Stimulated activated CD4-positive, alpha-beta T cell treated with anti-CD3 and anti-CD28 coated beads, Interleukin-4, amount 100 ng/mL, for 24 hours (primary cell): Measurements from ENCODE around the gene BTBD18.

Experiments used
- DNase-seq: peaks from one replicate; pipeline ENCODE4 v3.0.0-alpha.2; 2020

BTBD18 gene, protein sequence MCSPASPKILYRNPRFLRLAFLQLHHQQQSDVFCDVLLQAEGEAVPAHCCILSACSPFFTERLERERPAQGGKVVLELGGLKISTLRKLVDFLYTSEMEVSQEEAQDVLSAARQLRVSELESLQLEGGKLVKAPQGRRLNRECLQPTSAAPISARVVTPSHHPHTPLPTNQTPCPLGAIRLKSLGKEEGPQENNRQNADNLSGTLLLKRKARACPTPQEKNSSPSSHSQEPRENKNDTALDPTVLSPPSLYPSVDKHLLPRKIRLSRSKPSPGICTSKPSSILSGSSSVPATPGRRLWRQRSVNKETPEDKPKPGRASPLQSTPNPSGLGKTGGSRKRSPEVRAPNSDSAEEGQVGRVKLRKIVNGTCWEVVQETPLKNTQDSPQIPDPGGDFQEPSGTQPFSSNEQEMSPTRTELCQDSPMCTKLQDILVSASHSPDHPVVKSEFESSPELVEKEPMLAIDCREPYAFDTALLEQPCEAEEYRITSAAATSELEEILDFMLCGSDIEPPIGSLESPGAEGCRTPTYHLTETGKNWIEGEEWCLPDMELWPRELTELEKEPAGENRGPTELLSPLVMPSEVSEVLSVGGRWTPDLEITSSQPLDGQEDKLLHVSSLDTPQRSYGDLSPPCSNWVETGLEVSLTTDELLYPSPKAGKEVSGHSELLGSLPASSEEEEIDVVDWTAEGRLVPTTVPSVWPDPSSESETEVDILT

DNA sequence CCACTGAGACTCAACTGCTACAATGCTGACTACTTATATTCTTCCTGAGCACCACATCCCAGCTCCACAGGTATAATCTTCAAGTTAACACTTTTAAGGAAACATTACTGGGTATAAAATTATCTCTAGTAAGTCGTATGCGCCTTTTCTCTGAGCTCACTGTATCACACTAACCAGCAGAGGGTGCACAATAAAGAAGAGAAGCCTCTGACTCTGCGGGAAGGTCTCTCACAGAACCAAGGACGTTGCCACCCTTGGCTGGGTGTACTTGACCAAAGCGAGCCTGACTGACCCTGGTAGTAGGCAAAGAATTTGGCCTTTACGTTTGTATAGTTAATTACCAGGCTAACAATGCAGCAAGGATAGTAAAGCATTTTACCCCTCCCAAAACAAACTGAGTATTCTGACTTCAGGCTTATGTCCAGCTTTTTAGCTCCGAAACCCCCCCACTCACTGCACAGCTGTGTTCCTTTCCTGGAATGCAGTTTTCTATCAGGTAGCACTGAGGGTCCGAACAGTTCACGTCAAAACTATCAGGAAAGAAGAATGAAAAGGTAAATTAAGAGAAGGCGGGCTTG is at the start of gene BTBD18:
Gene BTBD18 (minus strand): TSS at position 144 of the 578 bp plus-strand sequence. CDS start 631 bp downstream, outside the sequence.
- DNase-seq = no peak

DNA sequence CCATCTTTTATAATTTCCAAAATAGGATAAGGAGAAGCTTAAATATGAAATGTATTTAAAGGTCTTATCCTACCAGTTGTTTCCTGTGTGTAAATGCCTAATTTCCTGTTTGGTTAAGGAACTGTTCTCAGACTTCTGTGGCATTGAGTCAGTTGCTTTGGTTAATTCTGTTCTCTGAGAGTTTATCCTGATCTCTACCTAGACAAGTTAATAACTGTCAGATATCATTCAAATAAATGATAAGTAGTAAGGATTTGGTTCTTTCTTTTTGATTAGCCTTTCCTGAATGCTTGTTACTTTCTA is 49.5 kb upstream of the BTBD18 start:
- DNase-seq = no peak

DNA sequence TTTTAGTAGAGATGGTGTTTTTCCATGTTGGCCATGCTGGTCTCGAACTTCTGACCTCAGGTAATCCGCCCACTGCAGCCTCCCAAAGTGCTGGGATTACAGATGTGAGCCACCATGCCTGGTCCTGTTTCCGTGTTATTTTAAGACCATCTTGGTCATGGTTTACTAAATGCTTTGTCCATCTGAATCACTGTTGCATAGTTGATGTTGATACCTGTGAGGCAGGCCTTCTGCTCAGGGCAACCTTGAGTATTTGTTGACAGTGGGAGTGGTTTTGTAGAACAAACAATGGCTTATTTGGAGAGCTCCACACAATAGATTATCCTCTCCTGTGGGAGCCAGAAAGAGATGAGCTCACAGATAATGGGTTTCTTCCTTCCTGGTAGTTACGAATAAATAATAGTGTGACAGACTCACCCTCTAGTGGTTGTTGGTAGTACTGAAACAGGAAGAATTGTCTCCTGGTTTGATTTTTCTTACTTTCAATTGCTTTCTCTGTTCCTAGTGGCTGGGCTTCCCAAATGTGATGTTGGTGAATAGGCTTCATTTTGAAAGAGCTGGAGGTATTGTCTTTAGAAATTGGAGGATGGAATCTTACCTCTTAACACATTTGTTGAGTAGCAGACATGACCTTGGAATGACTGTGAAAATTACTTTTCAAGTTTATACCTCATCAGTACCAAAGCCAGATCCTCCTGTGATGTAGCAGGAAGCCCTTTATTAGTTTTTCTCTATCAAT is 49.0 kb upstream of the BTBD18 start:
- peak; percentile 12 for DNase-seq

DNA sequence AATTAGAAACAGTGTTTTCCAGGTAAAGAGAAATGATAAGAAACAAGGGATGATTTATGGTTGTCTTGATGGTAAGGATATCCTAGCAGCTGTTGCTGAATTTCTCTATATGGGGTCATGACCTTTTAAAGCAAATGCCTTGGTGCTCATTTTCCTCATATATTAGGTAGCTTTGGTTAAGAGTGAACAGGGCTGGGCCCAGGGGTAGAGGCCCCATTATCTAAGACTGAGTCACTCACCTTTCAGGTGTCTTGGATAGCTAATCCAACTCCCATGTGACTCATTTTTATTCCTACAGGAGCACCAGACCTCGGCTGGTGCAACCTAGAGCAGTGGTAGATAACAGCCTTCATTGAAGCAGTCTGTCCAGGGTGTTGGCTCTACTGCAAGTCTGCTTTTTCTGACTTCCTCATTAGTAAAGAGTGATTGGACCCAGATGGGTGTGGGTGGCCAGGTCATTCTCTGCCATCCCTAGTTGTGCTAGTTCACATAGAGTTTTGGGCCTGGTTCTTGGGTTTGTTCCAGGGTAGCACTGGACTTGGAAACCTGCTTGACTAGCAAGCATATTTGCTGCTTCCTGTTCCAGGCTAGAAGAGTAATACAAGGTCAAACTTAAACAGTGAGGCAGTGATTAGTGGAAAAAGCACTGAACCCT is 47.4 kb upstream of the BTBD18 start:
- no peak for DNase-seq

DNA sequence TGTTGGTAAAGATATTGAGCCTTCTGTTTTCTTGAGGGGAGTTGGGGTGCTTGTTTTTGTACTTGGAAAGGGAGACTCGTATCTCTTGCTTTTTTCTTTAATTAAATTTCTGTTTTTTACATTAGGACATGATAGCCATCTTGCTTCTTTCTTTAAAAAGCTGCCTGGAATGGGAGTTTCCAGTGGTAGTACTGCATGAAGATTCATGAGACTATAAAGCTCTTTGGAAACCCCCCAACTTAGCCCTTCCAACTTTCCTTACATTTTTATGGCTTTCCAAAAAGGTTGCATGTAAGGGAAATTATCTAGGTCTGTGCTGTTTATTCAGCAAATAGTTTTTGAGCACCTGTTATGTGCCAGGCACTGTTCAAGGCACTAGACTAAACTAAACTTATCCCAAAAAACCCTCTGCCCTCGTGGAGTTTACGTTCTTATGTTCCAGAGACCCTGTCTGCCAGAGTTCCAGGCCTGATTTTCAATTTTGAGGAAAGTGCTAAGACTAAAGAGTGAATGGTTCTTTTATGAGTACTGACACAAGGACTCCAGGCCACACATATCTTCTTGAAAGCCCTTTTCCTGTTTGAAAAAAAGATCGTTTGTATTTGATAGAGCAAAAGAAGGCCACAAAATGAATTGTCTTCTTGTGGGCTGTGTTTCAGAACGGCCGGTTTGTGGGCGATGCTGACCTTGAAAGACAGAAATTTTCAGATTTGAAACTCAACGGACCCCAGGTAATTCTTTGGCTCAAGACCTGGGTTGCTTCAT is 41.9 kb upstream of the BTBD18 start:
- no peak for DNase-seq

DNA sequence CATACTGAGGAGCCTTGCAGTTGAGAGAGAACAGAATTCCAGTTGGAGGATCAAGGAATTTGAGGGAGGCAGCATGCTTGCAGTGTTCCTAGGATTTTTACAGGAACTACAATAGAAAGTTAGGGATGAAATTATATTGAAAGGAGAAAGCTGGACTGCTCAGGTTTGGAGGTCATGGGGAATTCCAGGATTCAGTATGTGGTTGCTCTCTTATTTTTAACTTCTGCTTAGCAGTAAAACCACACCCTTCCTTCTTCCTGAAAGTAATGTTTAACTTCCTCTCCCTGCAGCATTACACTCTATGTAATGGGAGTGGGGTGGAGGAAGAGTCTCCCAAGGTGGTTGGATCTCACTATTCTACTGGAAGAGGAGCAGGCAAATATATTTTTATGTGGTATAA is 41.3 kb upstream of the BTBD18 start:
- no peak for DNase-seq

DNA sequence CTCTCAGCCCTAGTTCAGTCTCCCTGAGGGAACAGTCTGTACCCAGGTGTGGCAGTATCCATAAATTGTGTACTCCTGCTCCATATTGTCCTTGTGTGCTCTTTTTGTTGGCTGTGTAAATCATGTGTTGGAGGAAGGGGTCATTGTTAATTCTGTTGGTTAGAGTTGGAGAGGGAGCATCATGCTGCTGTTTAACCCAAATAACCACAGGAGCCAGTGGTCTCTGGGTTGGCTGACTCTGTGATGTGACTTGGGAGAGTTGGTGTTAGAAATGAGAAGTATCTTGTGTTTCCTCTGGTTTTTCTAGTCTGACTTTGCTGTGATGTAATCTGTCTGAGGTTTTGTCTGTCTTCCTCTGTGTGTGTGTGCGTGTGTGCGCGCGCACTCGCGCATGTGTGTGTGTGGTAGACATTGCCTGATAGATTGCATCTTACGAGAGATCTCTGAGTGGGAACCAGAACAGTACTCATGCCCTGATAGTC is 40.5 kb upstream of the BTBD18 start:
- DNase-seq = peak; percentile 82

DNA sequence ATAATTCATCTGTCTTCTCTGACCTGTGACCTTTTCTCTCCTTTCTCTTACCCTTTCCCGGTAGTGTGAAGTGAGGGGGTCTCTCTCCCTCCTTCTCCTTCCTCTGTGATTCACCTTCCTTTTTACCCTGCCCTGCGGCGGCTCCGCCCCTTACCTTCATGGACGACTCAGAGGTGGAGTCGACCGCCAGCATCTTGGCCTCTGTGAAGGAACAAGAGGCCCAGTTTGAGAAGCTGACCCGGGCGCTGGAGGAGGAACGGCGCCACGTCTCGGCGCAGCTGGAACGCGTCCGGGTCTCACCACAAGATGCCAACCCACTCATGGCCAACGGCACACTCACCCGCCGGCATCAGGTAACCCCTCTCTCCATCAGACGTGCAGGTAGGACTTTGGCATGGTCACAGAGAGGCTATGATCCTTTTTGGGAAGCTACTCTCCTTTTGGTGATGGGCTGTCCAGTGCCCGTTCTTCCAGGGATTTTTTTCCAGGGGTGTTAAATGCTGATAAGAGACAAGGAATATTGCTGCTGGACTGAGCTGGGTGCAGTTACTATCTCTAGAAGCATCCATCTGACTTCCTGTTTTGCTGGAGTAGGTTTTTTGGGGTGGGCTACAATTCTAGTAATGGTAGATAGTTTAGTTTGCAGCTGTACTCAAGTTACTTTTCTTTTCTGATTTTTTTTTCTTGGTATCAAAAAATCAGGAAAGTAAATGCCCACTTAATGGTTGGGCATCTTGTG is 39.9 kb upstream of the BTBD18 start:
- no peak for DNase-seq

DNA sequence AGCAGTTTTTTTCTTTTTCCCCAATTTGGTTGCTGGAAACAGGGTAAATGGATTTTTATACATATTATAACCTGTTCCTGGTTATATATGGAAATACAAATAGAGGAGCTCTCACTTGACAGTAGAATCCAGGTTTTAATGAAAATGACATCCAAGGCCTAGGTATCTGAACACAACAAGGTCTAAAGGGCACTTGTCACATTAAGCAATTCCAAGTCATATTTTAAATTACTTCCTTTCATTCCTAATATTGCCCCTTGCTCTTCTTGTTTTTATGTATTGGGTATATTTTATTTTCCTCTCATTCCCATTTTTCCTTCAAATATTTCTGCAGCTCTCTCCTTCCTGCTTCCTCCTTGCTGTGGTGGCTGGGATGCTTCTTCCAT is 37.1 kb upstream of the BTBD18 start:
- no peak for DNase-seq

DNA sequence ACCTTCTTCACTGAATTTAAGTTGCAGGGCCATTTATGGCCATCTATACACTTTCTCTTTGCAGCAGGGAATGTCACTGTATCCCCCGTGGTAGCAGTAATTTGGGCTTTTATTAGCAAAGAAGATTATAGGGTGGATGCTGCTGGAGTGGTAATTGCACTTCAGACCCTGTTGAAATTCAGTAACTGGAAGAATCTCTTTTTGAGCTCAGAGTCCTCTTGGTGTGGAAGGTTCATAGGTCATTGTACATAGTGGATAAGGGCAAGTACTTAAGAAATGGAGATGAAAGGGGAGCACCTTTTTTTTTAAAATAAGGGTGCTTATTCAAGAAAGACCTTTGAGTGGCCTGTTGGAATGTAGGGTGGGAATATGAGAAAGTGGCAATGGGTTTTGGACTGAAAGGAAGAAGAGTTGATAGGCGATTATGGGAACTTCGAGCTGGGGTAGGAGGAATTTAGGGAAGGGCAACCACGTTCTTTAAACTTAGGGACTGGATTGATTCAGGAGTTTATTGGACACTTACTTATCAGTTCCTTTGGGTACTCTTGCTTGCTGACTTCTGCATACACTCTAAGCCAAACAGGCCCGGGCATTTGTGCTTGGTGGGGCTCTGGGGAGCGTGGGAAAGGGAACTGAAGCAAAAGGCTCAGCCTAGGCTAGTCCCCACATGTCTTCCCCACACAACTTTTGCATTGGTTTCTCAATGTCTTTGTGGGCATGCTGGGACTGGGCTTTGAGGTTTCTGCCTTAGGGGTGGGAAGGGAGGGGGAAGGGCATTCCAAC is 36.5 kb upstream of the BTBD18 start:
- no peak for DNase-seq

DNA sequence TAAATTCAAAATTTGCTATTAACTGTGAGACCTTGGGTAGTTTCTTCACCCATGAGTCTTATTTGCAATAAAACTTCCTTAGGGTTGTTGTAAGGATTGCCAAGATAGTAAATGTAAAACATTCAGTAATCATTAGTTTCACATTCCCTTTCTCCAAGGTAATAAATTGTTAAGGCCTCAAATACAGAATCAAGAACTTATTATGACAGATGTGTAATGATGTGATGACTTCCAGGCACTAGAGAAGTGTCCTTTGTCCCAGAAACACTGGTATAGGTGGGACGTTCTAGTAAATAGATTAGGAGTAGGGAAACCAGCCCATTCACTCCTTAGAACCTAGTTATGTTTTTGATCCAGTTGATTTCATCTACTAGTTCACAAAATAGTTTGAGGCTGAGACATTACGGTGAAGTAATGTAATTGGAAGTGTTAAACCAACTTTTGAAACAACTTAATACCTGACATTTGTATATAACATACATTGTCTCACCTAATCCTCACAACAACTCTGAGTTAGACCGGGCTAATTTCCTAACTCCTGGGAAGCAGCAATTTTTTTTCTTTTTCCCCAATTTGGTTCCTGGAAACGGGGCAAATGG is 35.5 kb upstream of the BTBD18 start:
- DNase-seq = no peak

DNA sequence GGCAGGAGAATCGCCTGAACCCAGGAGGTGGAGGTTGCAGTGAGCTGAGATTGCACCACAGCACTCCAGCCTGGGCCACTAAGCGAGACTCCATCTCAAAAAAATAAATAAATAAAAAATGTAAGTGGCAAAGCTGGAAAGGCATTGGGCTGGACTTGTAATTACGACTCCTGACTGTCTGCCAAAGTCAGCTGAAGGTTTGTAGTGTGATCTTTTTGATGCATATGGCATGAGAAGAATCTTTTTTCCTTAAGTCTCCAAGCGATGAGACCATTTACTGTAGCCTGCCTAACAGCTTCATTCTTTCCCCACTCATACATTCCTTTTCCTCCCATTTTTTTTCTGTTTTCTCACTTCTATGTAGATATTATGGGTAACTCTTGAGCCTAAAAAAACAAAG is 34.8 kb upstream of the BTBD18 start:
- DNase-seq = no peak

DNA sequence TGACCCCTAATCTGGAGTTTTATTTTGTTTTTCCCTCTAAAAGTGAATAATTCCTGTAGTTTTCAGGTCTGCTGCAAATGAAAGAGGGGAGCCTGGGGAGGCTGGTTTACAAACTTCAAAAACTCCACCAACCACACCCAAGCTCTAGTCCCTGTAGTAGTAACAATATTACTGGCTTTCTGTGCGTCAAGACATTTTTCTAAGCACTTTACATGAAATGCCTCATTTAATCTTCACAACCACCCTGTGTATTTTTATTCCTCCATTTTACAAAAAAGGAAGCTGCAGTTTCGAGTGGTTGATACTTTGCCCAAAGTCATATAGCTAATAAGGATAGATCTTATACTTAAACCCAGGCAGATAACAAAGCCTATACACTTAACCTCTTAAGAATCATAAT is 33.5 kb upstream of the BTBD18 start:
- DNase-seq = no peak

DNA sequence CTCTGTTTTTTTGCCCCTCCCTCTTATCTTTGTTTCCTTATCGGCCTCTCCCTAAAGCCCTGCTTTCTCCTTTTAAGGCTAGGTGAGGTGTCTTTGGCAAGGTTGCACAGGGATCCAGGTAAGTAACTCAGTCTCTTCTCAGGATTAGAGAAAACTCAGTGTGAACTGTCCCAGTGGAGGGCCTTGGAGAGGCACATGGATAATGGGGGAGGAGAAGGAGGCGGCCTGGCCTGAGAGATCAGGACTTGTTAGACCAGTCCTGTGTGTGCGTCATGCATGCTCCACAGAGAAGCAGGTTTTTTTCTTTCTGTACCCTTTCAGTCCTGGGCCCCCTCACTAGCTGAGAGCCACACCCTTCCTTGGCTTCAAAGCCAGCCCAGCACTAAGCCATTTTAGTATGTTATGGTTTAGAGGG is 29.9 kb upstream of the BTBD18 start:
- no peak for DNase-seq

DNA sequence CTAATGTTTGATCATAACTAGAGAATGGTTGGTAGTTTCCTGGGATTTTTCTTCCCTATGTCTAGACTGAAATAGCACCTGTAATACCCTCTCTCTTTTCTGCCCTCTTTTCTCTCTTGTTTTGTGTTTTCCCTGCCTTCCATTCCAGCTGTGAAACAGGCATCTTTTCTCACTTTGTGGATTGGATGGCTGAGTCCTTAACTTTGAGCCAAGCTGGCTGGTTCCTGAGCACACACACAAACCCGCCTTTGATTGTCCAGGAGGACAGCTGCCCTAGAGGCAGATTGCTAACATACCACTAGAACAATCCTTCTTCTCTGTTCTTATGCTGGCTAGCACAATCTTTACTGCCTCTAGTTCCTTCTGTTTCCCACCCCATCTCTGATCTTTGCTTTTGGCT is 27.7 kb upstream of the BTBD18 start:
- DNase-seq = no peak

DNA sequence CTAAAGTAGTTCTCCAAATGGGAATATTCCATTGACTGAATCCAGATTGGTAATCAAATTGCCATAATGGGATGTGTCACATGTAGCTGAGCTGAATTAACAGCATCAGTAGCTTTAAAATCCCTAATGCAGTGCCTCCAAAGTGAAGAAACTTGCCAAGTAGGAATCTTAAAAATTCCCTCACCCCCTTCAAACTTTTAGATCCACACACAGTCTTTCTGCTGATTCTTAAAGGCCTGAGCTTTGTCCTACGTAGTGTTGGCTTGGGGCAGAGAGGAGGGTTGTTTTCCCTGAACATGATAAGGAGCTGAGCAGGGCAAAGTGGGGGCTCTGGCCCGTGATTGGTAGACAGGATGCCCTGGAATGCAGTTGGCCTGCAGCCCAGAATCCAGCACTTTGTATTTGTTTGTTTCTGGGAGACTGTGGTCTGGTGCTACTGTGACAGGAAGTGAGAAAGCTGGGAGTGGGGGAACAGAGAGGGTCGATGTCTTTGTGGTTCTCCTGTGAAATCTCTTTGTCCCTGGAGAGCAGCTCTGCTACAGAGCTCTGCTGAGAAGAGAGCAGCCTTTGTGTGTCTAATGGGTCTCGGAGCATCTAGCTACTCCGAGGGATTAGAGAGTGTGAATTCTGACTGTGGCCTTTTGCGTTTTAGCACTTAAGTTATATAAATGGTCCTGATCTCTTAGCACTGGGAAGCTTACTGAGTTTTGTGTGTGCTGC is 26.9 kb upstream of the BTBD18 start:
- no peak for DNase-seq

DNA sequence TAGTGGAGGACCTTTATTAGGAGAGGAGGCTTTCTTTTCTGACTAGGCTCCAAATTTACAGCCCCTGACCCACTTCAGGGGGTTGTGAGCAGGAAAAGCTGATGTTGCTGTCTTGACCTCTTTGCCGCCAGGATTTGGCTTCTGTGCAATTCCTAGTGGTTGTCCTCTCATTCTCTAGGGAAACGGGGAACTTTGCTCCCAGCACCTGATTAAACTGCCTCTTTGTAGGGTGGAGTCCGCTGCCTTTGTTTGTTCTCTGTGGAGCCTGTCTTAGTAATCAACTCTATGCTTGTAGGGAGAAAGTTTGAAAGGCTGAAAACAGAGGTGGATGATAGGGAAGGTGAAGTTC is 26.3 kb upstream of the BTBD18 start:
- no peak for DNase-seq

DNA sequence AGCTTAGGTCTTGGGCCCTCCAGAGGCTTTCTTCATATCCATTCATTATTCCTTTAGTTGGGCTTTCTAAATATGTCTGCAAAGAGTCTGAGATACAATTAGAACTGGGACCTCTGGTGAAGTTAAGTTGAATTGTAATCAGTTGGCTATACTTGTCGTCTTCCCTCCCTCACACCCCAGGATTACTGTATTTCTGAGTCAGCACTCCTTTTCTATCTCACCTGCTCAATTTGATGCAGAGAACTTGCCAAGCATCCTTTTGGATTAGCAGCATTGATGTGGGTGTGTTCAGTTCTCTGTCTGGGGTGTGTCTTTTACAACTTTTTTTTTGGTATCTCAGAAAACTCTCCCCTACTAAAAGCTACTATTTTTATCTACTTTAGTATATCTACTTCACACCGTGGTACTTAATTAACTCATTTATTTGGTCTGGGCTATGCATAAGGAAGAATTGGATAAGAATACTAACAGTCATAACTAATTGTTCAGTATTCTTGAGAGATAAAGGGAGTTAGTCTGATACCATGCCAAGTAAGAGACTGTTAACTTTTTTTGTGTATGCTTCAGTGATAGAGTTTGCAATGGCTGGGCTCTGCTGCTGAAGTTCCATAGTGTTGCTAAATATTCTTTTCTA is 25.1 kb upstream of the BTBD18 start:
- DNase-seq = no peak

DNA sequence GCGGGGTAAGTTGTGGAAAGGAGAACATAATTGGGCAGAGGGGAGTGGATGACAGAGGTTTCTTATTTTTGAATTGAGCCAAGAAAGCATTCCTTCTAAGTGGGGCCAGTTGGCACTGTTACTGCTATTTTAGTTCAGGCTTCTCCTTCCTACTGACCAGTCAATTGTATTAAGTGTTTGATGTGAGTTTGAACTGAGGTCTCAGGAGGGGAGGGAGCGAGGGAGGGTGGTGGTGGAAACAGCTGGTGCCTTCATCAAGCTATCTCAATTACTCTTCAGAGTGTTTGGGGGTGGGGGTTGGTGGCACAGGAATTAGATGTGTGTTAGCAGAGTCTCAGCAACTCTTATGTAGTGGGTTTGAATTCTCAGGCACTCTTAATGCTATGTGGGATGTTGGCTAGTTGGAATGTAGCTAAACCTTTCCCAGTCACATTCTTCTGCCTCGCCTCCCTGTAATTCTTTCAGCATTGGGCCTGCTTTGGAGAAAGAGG is 24.5 kb upstream of the BTBD18 start:
- no peak for DNase-seq
